B cell (primary cell): ENCODE data around the gene TRAPPC5.

ENCODE experiments used
- CTCF ChIP-seq: fragments of 200-600 bp; IDR thresholded peaks from one replicate; pipeline ENCODE4 v1.8.0; 2022; ENCODE audit warnings: antibody characterized with exemption, mild to moderate bottlenecking
- EZH2 ChIP-seq: IDR thresholded peaks from 2 replicates; pipeline ENCODE4 v1.6.1; 2012; ENCODE audit warnings: borderline replicate concordance, low read depth, mild to moderate bottlenecking, moderate library complexity, low read length; ENCODE audit not compliant: insufficient read depth, poor library complexity, severe bottlenecking

GRCh38 chr19:7645163-7645562, 35.5 kb upstream of the TRAPPC5 start:
- TF ChIP-seq CTCF (no peak), EZH2 (no peak)
